H1 (cell line): ENCODE data around the gene TMEM252. TPM values are rescaled to one million over a fixed set of nuclear protein-coding genes. Genes with fewer than 3 reads are reported as not detected.

ENCODE experiments used
- CTCF ChIA-PET: fragments of 300-600 bp; sonication (Branson Sonifier 250); formaldehyde crosslinking; loops from one replicate; lab custom pipeline; 2021; ENCODE audit not compliant: partially characterized antibody; lab: Charles Lee
- POLR2A ChIA-PET: fragments of 300-600 bp; sonication (Branson Sonifier 250); formaldehyde crosslinking; loops from one replicate; lab custom pipeline; 2021; ENCODE audit warnings: inconsistent platforms; ENCODE audit not compliant: partially characterized antibody; lab: Charles Lee
- DNase-seq, 2 experiments: peaks; one replicate each; pipeline versions ENCODE4 v3.0.0 to v3.0.0-alpha.2; 2010 to 2022; ENCODE audit warnings: low spot score in 2 of 2, low read depth in 1 of 2, mixed read lengths in 1 of 2
- FAIRE-seq: peaks from 2 replicates; lab custom pipeline; 2011; peaks lifted over from hg19 to GRCh38; lab: Jason Lieb, UNC
- H2AFZ ChIP-seq: 2 replicates; pipeline ENCODE4 v1.8.1; 2012; ENCODE audit warnings: low read length, inconsistent platforms
- H2AK5ac ChIP-seq: 2 replicates; pipeline ENCODE4 v1.6.1; 2013; ENCODE audit warnings: low read depth, low read length
- H2BK120ac ChIP-seq: replicated peaks from 2 replicates; pipeline ENCODE3; 2013; ENCODE audit warnings: low read depth, low read length, inconsistent platforms
- H2BK12ac ChIP-seq: 2 replicates; pipeline ENCODE4 v1.6.1; 2013; ENCODE audit warnings: low read depth, low read length
- H2BK15ac ChIP-seq: 2 replicates; pipeline ENCODE4 v1.6.1; 2013; ENCODE audit warnings: low read length
- H2BK20ac ChIP-seq: 2 replicates; pipeline ENCODE4 v1.6.1; 2013; ENCODE audit warnings: low read length
- H2BK5ac ChIP-seq: 2 replicates; pipeline ENCODE4 v1.6.1; 2013; ENCODE audit warnings: low read depth, low read length
- H3K14ac ChIP-seq: 2 replicates; pipeline ENCODE4 v1.6.1; 2013; ENCODE audit warnings: inconsistent platforms; ENCODE audit not compliant: insufficient read length
- H3K18ac ChIP-seq: 2 replicates; pipeline ENCODE4 v1.6.1; 2013; ENCODE audit warnings: low read length; ENCODE audit errors: extremely low read depth
- H3K23ac ChIP-seq: 2 replicates; pipeline ENCODE4 v1.6.1; 2013; ENCODE audit warnings: inconsistent platforms; ENCODE audit not compliant: insufficient read length
- H3K23me2 ChIP-seq: 2 replicates; pipeline ENCODE4 v1.6.1; 2013; ENCODE audit warnings: low read depth, low read length
- H3K27ac ChIP-seq: 2 replicates; pipeline ENCODE4 v1.6.1; 2011; ENCODE audit warnings: low read depth, low read length, inconsistent platforms
- H3K27me3 ChIP-seq, 4 experiments: replicated peaks in 1 of 4; 1 replicate in 1 of 4; 2 replicates in 3 of 4; pipeline versions ENCODE4 v1.6.1 to v1.8.1; 2011 to 2013; ENCODE audit warnings: low read length in 3 of 4, mild to moderate bottlenecking in 3 of 4, inconsistent platforms in 2 of 4, mixed read lengths in 2 of 4, moderate library complexity in 1 of 4; ENCODE audit not compliant: control insufficient read depth in 3 of 4, insufficient read depth in 3 of 4; ENCODE audit errors: extremely low read depth in 1 of 4
- H3K36me3 ChIP-seq, 4 experiments: 2 replicates each; pipeline versions ENCODE4 v1.6.1 to v1.8.1; 2011 to 2013; ENCODE audit warnings: mild to moderate bottlenecking in 4 of 4, low read length in 3 of 4, moderate library complexity in 2 of 4, control low read depth in 1 of 4, inconsistent platforms in 1 of 4; ENCODE audit not compliant: insufficient read depth in 4 of 4, control insufficient read depth in 2 of 4
- H3K4ac ChIP-seq: replicated peaks from 2 replicates; pipeline ENCODE3; 2013; ENCODE audit warnings: low read length, low read depth, mixed read lengths, inconsistent platforms; ENCODE audit not compliant: insufficient read length
- H3K4me1 ChIP-seq, 4 experiments: replicated peaks in 1 of 4; 1 replicate in 1 of 4; 2 replicates in 3 of 4; pipeline versions ENCODE4 v1.6.1 to v1.8.1; 2011 to 2013; ENCODE audit warnings: low read length in 3 of 4, inconsistent platforms in 2 of 4, mixed read lengths in 1 of 4; ENCODE audit not compliant: insufficient read depth in 4 of 4, control insufficient read depth in 3 of 4
- H3K4me2 ChIP-seq, 2 experiments: 2 replicates each; pipeline versions ENCODE4 v1.6.1 to v1.8.1; 2011 to 2013; ENCODE audit warnings: low read depth in 2 of 2, low read length in 2 of 2, control low read depth in 1 of 2, inconsistent platforms in 1 of 2, mild to moderate bottlenecking in 1 of 2; ENCODE audit not compliant: insufficient read depth in 1 of 2
- H3K4me3 ChIP-seq, 4 experiments: fragments of 200-600, 300-600 bp in 1 of 4; sonication (generic), shearing (Covaris generic), sonication (Bioruptor Twin) in 1 of 4; 2 replicates each; pipeline versions ENCODE4 v1.5.1 to v1.8.1; 2011 to 2016; ENCODE audit warnings: low read length in 4 of 4, low read depth in 3 of 4, control low read depth in 2 of 4, inconsistent platforms in 2 of 4, mild to moderate bottlenecking in 2 of 4, mixed read lengths in 1 of 4, moderate library complexity in 1 of 4; ENCODE audit not compliant: insufficient read depth in 2 of 4; ENCODE audit errors: extremely low read depth in 1 of 4
- H3K56ac ChIP-seq: replicated peaks from 2 replicates; pipeline ENCODE3; 2013; ENCODE audit warnings: low read depth, mild to moderate bottlenecking, mixed read lengths, low read length, inconsistent platforms; ENCODE audit not compliant: insufficient read length
- H3K79me1 ChIP-seq: 2 replicates; pipeline ENCODE4 v1.6.1; 2013; ENCODE audit warnings: low read depth, low read length, control low read depth
- H3K79me2 ChIP-seq, 2 experiments: 2 replicates each; pipeline versions ENCODE4 v1.6.1 to v1.8.1; 2012 to 2013; ENCODE audit warnings: low read length in 2 of 2, mild to moderate bottlenecking in 2 of 2, inconsistent platforms in 1 of 2; ENCODE audit not compliant: insufficient read depth in 2 of 2, control insufficient read depth in 1 of 2
- H3K9ac ChIP-seq, 4 experiments: replicated peaks in 1 of 4; 1 replicate in 1 of 4; 2 replicates in 3 of 4; pipeline versions ENCODE4 v1.6.1 to v1.8.1; 2011 to 2013; ENCODE audit warnings: low read depth in 3 of 4, low read length in 3 of 4, control low read depth in 2 of 4, mild to moderate bottlenecking in 2 of 4, moderate library complexity in 2 of 4, inconsistent platforms in 1 of 4; ENCODE audit errors: extremely low read depth in 1 of 4
- H3K9me3 ChIP-seq, 2 experiments: 2 replicates each; pipeline versions ENCODE4 v1.6.1 to v1.8.1; 2012 to 2013; ENCODE audit warnings: mild to moderate bottlenecking in 2 of 2, moderate library complexity in 2 of 2, control low read depth in 1 of 2, inconsistent platforms in 1 of 2, low read depth in 1 of 2, low read length in 1 of 2, mixed read lengths in 1 of 2; ENCODE audit not compliant: insufficient read depth in 2 of 2
- H4K20me1 ChIP-seq, 2 experiments: replicated peaks in 1 of 2; 2 replicates each; pipeline versions ENCODE3 to v1.8.1; 2011 to 2013; ENCODE audit warnings: inconsistent platforms in 2 of 2, low read length in 2 of 2, mild to moderate bottlenecking in 1 of 2; ENCODE audit not compliant: insufficient read depth in 2 of 2, control insufficient read depth in 1 of 2
- H4K5ac ChIP-seq: 2 replicates; pipeline ENCODE4 v1.6.1; 2013; ENCODE audit warnings: low read length, low read depth, mixed read lengths, inconsistent platforms; ENCODE audit not compliant: insufficient read length
- H4K8ac ChIP-seq: 2 replicates; pipeline ENCODE4 v1.8.0; 2013; ENCODE audit warnings: mild to moderate bottlenecking, moderate library complexity, low read length, inconsistent platforms; ENCODE audit not compliant: insufficient read depth; ENCODE audit errors: extremely low read depth
- H4K91ac ChIP-seq: replicated peaks from 2 replicates; pipeline ENCODE3; 2013; ENCODE audit warnings: low read length, mixed read lengths, inconsistent platforms; ENCODE audit not compliant: insufficient read length
- BRCA1 ChIP-seq: IDR thresholded peaks from 2 replicates; pipeline ENCODE4 v1.6.1; 2012; ENCODE audit warnings: low read depth, low read length, improper control_type of control experiment
- WGBS, 2 experiments: shearing (Covaris generic) in 1 of 2; methylation state at CpG; one replicate each; pipeline versions ENCODE4 v1.1.6 to v1.1.7; 2013 to 2015; ENCODE audit warnings: low lambda C conversion rate in 2 of 2, mixed read lengths in 2 of 2, inconsistent platforms in 1 of 2, low coverage in 1 of 2, missing lambda C conversion rate in 1 of 2; ENCODE audit not compliant: insufficient replicate concordance in 2 of 2, insufficient coverage in 1 of 2, insufficient read length in 1 of 2; ENCODE audit errors: extremely low coverage in 1 of 2, missing lambda C conversion rate in 1 of 2; 5-methylcytosine and 5-hydroxymethylcytosine counted together
- polyA plus RNA-seq, 7 experiments: library from polyadenylated mRNA; depleted of rRNA in 3 of 7; stranded (reverse) in 5 of 7; unstranded in 2 of 7; fragments of >200 nt in 5 of 7; fragments of 200-250 nt in 2 of 7; gene quantifications; 1 replicate in 5 of 7; 2 replicates in 1 of 7; 4 replicates in 1 of 7; pipeline versions ENCODE4 v1.2.1 to v1.2.3, GENCODE V29; 2011 to 2013; ENCODE audit warnings: missing spikeins in 2 of 7, mixed read lengths in 2 of 7
- total RNA-seq: library from RNA; stranded (reverse); fragmentation: NEBNext Ultra II Directional; extraction: Animal tissue kit (Norgen Biotek cat#: 25700); gene quantifications from 2 replicates; pipeline ENCODE4 v1.2.1, GENCODE V29; 2021

Gene TMEM252
- total and polyA plus RNA-seq, 2 of the 8 experiments (the other 6 are each of a cell fraction or from before 2014, with no cell fraction given): not detected

DNA sequence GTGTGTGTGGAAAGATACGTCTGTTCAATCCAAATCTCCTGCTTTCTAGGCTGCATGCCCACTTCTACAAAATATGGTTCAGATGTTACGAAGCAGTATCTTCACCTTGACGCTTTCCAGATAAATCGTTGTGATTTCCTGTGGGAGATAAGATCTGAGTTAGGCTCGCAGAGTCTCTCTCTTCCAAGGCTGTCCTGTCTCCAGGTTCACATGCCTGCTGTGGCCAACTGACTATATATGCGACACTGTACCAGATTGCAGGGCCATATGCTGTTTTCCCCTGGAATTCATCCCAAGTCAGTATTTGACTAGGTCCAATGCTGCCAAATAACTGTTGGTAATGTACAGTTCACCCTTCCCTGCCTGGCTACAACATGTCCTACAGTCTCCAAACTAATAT, 47.9 kb downstream of the TMEM252 start:
- Histone ChIP-seq H3K4me2 (no peak overlapping the region), H2BK15ac (no peak overlapping the region), H2AFZ (no peak overlapping the region), H2BK20ac (no peak overlapping the region), H3K4me1 (no peaks in the 10 kb centered on the region), H3K4me3 (no peak overlapping the region), H3K79me2 (no peaks in the 10 kb centered on the region), H4K91ac (no peak overlapping the region), H3K18ac (no peak overlapping the region), H3K36me3 (no peaks in the 10 kb centered on the region), H3K14ac (no peak overlapping the region), H3K9ac (no peak overlapping the region), H3K27me3 (peaks cover 0 to 8% (median 2%) of the 10 kb centered on the region in 4 experiments; a peak in 4 of 7 replicates), H3K27ac (no peak overlapping the region), H4K8ac (no peak overlapping the region), H3K79me1 (no peaks in the 10 kb centered on the region), H3K23ac (no peak overlapping the region), H3K9me3 (no peaks in the 10 kb centered on the region), H3K23me2 (no peaks in the 10 kb centered on the region), H3K4ac (no peak overlapping the region), H3K56ac (no peak overlapping the region), H2BK5ac (no peak overlapping the region), H2BK120ac (no peak overlapping the region), H4K20me1 (no peaks in the 10 kb centered on the region), H2BK12ac (no peak overlapping the region), H2AK5ac (no peak overlapping the region), H4K5ac (no peak overlapping the region)
- TF ChIP-seq BRCA1: no peak
- POLR2A ChIA-PET: no interaction called here
- no peak for FAIRE-seq
- no peak for DNase-seq
- CTCF ChIA-PET: interaction anchor here (2.0 to 3.9 kb wide), 2 partner anchors 14 to 67 kb away, joined by 6 to 25 read pairs; no protein-coding TSS in a partner anchor
- 78% methylated on average over 6 of the region's 6 CpGs; no CpG with 5 or more reads in 1 of the 2 experiments for WGBS, 2 experiments
